GM19455 (cell line): Measurements from ENCODE around the gene EMC10.

Source experiments
- ATAC-seq: cut with Tn5 transposase; IDR thresholded peaks from one replicate; pipeline ENCODE4 v1.9.1; 2021; ENCODE audit not compliant: unreplicated experiment

Gene EMC10

GRCh38 chr19:50495020-50495531 lies 18.8 kb downstream of the EMC10 start:
- ATAC-seq, result no peak

GRCh38 chr19:50496189-50497021 lies 20.1 kb downstream of the EMC10 start:
- no peak for ATAC-seq

GRCh38 chr19:50497022-50497405 lies 20.7 kb downstream of the EMC10 start:
- ATAC-seq, result no peak

DNA sequence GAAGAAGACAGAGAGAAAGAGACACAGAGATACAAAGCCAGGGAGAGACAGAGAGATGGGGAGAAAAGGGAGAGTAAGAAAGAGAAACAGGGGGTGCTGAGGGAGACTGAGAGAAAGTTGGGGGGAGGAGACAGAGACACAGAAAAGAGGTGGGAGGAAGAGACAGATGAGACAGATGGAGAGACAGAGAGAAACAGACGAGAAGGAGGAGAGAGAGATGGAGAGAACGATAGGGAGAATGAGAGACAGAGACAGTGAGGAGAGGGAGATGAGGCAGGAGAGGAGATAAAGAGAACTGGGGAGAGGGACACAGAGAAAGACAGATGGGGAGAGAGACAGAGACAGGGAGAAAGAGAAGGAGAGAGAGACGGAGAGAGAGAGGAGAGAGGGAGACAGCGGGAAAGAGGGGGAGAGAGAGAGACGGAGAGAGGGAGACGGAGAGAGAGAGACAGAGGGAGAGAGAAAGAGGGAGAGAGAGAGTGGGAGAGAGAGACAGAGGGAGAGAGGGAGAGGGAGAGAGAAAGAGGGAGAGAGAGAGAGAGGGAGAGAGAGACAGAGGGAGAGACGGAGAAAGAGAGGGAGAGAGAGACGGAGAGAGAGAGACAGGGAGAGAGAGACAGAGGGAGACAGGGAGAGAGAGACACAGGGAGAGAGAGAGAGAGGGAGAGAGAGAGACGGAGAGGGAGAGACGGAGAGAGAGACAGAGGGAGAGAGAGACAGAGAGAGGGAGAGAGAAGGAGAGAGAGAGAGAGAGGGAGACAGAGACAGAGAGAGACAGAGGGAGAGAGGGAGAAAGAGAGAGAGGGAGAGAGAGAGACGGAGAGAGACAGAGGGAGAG lies 22.1 kb downstream of the EMC10 start:
- ATAC-seq, result no peak

DNA sequence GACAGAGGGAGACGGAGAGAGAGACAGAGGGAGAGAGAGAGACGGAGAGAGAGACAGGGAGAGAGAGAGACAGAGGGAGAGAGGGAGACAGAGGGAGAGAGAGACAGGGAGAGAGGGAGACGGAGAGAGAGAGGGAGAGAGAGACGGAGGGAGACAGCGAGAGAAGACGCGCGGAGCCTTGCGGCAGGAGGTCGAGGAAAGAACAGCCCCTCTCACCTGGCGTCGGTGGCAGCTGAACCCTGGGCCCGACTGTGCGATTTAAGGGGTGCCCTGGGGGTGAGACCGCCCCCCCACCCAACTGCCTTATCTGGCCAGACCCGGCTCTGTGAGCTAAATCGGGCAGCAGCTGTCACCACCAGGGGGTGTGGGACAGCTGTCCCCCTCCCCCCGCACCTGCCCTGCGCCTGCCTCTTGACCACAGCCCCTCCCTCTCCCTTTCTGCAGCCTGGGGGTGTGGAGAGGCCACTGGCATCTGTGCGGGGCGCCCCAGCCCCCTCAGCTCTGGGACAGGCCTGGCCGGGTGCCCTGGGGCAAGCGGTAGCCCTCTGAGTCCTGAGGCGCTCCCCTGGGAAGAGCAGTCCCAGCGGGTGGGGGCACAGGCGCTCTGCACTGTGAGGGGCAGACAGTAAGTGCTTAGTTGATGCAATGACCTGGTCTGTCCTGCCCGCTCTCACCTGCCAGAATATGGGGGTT lies 23.9 kb downstream of the EMC10 start:
- ATAC-seq, result no peak

- ATAC-seq, result no peak
Observed at GRCh38 chr19:50500753-50501151, 24.4 kb downstream of the EMC10 start.

- no peak for ATAC-seq
Observed at GRCh38 chr19:50501186-50501567, 24.9 kb downstream of the EMC10 start.

DNA sequence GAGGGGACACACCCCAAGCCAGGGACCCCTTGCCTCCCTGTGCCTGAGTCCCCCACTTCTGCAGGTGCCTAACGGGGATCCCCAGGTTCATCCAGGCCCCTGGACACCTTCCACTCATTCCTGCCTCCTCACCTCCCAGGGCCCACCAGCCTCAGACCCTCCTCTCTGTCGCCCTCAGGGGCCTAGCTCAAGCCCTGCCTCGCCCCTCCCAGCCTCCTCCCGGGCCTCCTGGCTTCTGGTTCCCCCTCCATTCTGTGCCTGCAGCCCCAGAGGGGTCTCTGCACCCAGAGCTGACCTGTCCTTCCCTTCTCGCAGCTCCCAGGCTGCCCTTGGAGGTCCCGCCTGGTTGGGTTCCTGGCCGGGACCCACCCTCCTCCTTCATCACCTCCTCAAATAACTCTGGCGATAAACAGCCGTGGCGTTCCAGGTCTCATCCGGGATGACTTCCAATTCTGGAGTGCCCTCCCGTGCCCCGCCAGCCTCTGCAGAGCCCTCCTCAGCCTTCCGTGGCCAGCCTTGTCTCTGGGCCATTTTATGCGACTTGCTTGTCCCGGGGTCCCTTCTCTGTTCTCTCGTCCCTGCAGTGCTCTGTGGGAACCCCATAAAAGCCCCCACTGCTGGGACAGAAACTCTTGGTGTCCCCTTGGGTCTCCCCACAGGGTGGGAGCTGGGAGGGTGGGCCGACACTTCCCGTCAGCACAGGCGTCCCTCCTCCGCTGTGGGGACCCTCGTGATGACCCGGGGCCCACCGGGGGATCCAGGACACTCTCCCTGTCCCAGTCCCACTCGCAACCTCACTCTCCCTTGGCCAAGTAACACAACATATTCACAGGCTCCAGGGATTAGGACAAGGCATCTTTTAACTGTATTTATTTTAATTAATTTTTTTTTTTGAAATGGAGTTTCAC lies 25.5 kb downstream of the EMC10 start:
- ATAC-seq, result no peak

DNA sequence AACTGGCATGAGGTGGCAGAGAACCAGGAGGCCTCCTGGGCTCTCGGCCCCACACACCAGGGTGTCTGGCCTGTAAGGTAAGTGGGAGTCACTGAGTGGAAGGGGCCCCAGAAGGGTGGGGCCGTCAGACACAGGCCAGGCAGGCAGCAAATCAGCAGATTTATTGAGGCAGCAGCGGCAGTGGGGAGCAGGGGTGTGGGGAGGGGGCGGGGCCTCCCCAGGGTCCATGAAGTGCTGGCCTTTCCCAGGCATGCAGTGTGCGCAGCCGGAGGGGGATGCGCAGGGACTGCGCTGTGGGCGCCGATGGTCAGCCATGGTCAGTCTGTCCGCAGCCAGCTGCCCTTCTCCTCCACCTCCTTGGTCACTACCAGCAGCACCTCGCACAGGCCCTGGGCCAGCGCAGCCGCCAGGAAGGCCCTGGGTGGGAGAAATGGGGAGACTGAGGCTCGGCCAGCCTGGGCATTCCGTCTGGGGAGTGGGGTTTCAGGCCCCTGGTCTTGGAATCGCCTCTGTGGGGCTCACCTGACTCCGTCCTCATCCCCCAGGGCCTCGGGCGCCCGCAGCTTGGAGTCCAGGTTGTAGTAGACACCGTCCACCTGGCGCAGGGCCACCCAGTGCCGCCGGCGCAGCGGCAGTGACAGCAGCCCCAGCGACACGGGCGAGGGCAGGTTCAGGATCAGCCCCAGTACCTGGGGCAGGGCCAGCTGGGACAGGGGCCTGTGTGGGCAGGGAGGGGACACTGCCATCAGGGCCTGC lies 29.7 kb downstream of the EMC10 start:
- no peak for ATAC-seq

- no peak for ATAC-seq
Observed at GRCh38 chr19:50506700-50507099, 30.4 kb downstream of the EMC10 start.

DNA sequence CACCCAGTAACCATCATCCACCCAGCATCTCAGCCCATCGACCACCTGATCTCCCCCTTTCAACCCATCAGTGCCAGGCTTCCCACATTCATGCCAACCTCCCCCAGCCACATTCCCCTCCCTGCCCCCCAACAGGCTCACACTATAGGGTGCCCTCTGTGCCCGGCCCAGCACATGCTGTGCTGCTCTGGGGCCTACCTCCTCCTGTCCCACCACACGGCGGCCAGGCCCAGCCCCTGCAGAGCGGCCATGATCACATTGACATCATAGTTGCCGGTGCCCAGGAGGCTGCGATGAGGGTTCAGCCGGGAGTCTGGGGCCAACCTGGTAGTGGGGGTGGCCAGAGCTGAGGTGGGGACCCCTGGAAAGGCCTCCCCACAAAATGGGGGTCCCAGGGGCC lies 31.1 kb downstream of the EMC10 start:
- ATAC-seq, result no peak

DNA sequence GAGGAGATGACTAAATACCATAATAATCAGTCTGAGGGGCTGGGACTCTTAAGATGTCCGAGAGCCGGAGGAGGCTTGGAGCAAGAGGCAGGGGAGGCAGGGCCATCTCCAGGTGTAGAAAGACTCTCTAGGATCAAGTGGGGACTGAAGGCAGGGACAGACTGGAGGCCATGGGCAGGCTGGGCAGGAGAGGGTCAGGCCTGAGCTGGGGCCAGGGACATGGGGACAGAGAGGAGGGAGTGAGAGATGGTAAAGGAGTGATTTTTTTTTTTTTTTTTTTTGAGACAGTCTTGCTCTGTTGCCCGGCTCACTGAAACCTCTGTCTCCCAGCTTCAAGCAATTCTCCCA lies 32.5 kb downstream of the EMC10 start:
- no peak for ATAC-seq

- no peak for ATAC-seq
Observed at GRCh38 chr19:50509366-50509765, 33.1 kb downstream of the EMC10 start.

- no peak for ATAC-seq
Observed at GRCh38 chr19:50510121-50510670, 33.9 kb downstream of the EMC10 start.

DNA sequence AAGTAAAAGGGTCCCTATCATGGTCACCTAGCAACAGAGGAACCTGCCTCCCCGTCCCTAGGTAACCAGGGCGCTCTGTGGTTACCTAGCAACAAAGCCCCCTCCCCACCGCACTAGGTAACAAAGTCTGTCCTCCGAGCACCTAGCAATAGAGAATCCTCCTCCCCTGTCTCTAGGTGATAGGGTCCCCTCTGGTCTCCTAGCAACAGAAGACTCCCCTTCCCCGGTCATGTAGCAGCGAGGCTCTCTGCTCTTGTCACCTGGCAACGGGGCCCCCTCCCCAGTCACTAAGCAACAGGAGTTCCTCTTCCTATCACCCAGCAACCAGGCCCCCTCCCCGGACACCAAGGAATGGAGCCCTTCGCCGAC lies 34.4 kb downstream of the EMC10 start:
- no peak for ATAC-seq

DNA sequence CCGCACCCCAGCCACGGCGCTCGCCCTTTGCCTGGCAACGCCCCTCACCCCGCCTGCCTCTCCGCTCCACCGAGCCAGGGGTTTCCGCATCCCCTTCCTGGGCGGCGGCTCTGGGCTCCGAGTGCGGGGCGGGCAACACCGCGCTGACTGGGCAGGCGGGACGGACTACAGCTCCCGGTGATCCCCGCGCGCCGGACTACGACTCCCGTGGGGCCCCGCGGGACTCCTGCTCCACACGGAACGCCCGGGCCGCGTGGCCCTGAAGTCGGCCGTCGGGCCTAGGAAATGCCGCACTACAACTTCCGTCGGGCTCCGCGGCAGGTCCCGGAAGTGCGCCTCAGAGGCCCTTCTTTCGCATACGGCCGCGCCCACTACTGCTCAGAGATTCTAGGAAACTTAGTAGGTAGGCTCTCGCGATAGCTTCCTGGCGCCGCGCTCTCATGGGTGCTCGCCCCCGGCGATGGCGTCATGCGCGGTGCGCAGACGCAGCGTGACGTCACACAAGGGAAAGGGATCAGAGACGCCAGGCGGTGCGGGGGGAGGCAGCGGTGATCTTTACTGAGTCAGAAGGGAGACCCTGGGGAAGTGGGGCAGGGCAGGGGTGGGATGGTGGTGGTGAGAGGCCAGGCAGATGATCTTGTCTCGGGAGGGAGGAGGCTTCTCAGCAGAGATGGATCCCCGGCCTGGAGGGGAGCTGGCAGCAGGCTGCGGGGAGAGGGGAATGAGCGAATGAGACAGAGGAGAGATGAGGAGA lies 34.9 kb downstream of the EMC10 start, which contains the start of gene JOSD2:
JOSD2 (minus strand) TSS at position 123 of the 754 bp plus-strand sequence. CDS start 760 bp downstream, outside the sequence.
- ATAC-seq, result peak; percentile 80

- ATAC-seq, result no peak
Observed at GRCh38 chr19:50512112-50512998, 36.0 kb downstream of the EMC10 start.
